DMS153 treated with DMSO at 0.1 percent for 48 hours (cell line): ENCODE measurements around the gene PGAM2.

Source experiments
- DNase-seq: peaks from one replicate; lab custom pipeline; 2025; ENCODE audit not compliant: unreplicated experiment; lab: John Stamatoyannopoulos, UW

PGAM2 gene

GRCh38 chr7:44085546-44085945, 20.2 kb upstream of the PGAM2 start:
- no peak for DNase-seq

GRCh38 chr7:44084701-44085100, 19.3 kb upstream of the PGAM2 start:
- DNase-seq: no peak

GRCh38 chr7:44083796-44084195, 18.4 kb upstream of the PGAM2 start:
- DNase-seq: no peak

GRCh38 chr7:44082541-44083207, 17.3 kb upstream of the PGAM2 start:
- peak; percentile 99 for DNase-seq

GRCh38 chr7:44081266-44081748, 15.9 kb upstream of the PGAM2 start:
- no peak for DNase-seq

GRCh38 chr7:44080686-44081265, 15.4 kb upstream of the PGAM2 start:
- no peak for DNase-seq

- DNase-seq: no peak
Measured at GRCh38 chr7:44080118-44080517, 14.8 kb upstream of the PGAM2 start.

- no peak for DNase-seq
Measured at GRCh38 chr7:44079331-44080021, 14.1 kb upstream of the PGAM2 start.

GRCh38 chr7:44078521-44078920, 13.2 kb upstream of the PGAM2 start:
- no peak for DNase-seq

GRCh38 chr7:44077681-44078091, 12.3 kb upstream of the PGAM2 start:
- DNase-seq: no peak

- DNase-seq: no peak
Measured at GRCh38 chr7:44077061-44077460, 11.7 kb upstream of the PGAM2 start.

GRCh38 chr7:44076101-44076895, 10.9 kb upstream of the PGAM2 start:
- DNase-seq: no peak

- DNase-seq: no peak
Measured at GRCh38 chr7:44075296-44076075, 10.1 kb upstream of the PGAM2 start.

- DNase-seq: no peak
Measured at GRCh38 chr7:44074349-44074695, 9.0 kb upstream of the PGAM2 start.

- no peak for DNase-seq
Measured at GRCh38 chr7:44073664-44074348, 8.4 kb upstream of the PGAM2 start.

- peak; percentile 26 for DNase-seq
Measured at GRCh38 chr7:44072364-44073231, 7.2 kb upstream of the PGAM2 start.

- DNase-seq: no peak
Measured at GRCh38 chr7:44071726-44072363, 6.5 kb upstream of the PGAM2 start.

GRCh38 chr7:44068054-44068453, 2.7 kb upstream of the PGAM2 start:
- DNase-seq: no peak
